HG03354 (cell line): ENCODE measurements around the gene FXYD4.
A peak's percentile ranks its signal among the peaks of the same experiment; 100 is the strongest.
"Not testable (repeated sequence)": the region's sequence is repeated elsewhere in the genome, so short reads cannot be mapped to it uniquely, and the experiment has no call there.

Source experiments
- ATAC-seq: cut with Tn5 transposase; IDR thresholded peaks from one replicate; pipeline ENCODE4 v1.9.1; 2021; ENCODE audit warnings: mild to moderate bottlenecking; ENCODE audit not compliant: unreplicated experiment, poor library complexity, severe bottlenecking

The FXYD4 gene, protein sequence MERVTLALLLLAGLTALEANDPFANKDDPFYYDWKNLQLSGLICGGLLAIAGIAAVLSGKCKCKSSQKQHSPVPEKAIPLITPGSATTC

GRCh38 chr10:43371418-43371817, at the start of gene FXYD4:
FXYD4 (plus strand) TSS chr10:43371636; CDS start chr10:43373747, 2,111 bp downstream.
- ATAC-seq, result no peak

DNA sequence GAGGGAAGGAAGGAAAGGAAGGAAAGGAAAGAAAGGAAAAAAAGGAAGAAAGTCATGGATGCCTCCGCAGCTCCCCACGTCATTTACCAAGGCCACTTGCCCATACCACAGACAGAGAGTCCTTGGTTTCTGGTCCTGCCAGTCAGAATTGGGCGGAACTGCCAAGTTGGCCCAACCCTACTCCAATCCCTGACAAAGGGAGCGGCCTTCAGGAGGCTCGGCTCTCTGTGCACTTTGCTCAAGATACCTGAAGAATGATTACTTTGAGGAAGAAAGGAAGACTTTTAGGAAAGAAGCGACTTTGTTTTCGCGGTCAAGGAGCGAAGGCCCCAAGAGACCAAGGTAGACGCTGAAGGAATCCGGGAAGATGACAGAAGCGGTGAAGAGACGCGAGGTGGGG, 49.1 kb upstream of the FXYD4 start:
- ATAC-seq, result no peak

DNA sequence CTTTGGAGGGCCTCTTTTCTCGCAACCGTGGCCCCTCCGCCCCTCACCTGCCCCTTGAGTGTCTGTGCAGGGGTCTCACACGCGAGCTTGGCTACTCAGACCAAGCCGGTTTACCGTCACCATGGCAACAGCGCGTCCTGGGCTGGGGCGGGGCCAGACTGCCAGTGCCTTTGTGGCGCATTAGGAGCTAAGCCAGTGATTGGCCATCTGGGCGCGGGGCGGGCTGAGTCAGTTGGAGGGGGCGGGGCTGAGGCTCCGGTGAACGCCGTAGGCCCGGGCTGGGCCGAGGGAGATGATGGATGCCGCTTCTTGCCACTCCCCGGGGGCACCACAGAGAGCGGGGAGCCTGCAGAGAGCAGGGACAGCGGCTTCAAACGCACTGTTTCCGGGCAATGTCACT, 48.7 kb upstream of the FXYD4 start:
- peak; percentile 92 for ATAC-seq

DNA sequence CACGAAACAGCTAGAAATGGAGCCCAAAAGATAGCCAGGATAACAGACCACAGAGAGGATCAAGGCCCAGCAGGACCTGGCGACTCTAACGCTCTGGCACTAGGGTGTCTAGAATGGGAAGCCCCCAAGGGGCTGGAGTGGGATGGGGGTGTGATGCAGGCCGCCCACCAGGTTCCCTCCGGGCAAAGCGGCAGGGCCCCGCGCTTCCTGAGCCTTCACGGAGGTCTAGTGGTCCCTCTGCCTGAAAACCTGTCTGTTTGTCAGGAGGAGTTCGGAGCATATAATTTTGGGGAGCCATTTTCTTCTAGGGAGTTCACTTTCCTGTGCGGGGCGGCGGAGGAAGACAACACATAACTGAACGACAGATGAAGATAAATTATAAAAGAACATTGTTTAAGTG, 48.2 kb upstream of the FXYD4 start:
- ATAC-seq, result no peak

GRCh38 chr10:43324876-43325275, 46.6 kb upstream of the FXYD4 start:
- ATAC-seq, result no peak

GRCh38 chr10:43327171-43327570, 44.3 kb upstream of the FXYD4 start:
- no peak for ATAC-seq

DNA sequence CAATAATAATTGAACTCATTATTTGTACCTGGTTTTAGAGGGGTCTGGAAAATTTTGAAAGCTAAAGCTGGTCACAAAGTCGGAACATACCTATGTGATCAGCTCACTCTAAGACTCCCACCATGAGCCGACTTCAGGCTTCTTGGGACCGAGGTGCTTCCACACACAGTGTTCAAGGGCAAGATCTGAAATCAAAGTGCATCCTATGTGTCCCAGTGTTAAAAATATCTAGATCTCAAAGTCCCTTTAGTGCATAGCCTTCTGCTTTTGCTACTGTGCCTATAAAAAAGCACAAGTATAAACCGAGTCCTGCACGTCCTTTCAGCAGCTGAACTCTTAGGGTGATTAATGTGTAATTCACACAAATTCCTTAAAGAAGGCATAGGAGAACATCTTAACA, 43.5 kb upstream of the FXYD4 start:
- ATAC-seq, result no peak

- ATAC-seq, result not testable (repeated sequence)
Observed at GRCh38 chr10:43328810-43329209, 42.6 kb upstream of the FXYD4 start.

- ATAC-seq, result not testable (repeated sequence)
Observed at GRCh38 chr10:43329246-43329885, 42.1 kb upstream of the FXYD4 start.

GRCh38 chr10:43330049-43330823, 41.2 kb upstream of the FXYD4 start:
- not testable (repeated sequence) for ATAC-seq

GRCh38 chr10:43330824-43331127, 40.7 kb upstream of the FXYD4 start:
- not testable (repeated sequence) for ATAC-seq

- ATAC-seq, result no peak
Observed at GRCh38 chr10:43333653-43334052, 37.8 kb upstream of the FXYD4 start.

DNA sequence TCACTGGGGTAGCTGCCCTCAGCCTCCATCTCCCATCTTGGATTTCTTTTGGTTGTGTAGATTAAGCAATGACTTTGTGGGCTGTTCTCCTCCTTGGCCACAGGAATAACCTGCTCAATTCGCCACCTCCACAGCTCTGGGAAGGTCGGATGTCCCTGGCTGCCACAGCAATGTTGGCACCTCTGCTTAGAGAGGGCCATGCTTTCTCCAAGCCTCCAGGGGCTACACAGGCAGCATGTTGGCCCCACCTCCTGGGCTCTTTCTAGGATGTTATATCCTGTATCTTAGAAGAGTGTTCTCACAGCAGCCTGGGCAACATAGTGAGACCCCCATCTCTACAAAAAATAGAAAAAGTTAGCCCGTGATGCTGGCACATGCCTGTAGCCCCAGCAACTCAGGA, 35.4 kb upstream of the FXYD4 start:
- ATAC-seq, result no peak

DNA sequence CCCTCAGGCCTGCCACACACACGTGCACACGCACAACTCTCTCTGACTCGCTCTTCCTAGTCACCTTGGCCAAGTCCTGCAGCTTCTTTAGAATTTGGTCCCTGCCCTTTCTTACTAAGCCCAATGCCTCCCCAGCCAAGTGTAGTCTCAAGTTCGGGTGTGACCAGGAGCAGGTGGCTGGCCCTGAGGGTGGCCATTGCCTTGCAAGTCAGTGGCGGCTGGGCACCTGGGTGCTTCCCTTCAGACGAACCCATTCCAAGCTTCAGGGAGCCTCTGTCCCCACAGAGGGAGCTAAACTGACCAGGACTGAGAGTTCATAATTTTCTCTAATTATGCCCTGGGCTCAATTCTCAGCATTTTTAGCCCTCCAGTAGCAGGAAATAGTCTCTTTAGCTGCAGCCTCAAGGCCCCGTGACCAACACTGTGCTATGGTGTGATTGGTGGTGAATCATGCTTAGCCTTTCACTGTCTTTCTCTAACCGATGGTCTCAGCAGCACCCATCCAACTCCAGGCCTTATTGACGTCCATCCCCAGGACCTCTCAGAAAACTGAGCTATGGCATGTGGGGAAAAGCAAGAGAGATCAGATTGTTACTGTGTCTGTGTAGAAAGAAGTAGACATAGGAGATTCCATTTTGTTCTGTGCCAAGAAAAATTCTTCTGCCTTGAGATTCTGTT, 34.7 kb upstream of the FXYD4 start:
- no peak for ATAC-seq

GRCh38 chr10:43337536-43337935, 33.9 kb upstream of the FXYD4 start:
- not testable (repeated sequence) for ATAC-seq

DNA sequence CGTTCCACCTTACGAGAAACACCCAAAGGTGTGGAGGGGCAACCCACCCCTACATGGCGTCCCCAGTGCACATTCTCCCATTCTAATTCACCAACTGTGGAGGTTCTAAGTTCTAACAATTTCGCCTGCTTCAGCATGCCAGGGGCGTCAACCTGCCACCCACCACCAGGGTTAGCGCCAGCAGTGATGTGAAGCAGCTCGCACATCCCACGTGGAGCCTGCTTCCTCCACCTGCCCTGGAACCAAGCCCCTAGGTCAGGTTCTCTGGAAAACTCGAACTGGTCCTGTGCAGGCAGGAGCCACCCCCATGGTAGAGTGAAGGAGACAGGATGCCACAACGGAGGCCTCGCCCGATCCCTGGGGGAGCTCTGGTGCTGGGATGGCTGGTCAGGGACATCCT, 33.3 kb upstream of the FXYD4 start:
- no peak for ATAC-seq

DNA sequence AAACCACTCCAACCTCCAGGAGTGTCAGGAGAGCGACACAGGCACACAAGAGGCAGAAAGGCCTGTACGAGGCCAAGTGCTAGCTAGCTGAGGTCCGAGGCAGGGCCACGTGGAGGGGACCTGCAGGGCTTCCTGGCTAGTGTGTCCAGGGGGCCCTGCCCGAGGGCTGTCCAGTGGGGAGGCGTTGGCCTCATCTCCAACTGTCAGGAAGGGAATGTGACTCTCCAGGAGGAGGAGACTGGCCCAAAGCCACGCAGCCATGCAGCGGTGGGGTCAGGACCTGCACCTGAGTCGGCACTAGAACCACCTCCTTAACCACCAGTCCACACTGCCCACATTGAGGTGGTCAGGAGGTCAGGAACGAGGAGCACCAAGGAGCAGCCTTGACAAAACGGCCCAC, 32.3 kb upstream of the FXYD4 start:
- no peak for ATAC-seq

DNA sequence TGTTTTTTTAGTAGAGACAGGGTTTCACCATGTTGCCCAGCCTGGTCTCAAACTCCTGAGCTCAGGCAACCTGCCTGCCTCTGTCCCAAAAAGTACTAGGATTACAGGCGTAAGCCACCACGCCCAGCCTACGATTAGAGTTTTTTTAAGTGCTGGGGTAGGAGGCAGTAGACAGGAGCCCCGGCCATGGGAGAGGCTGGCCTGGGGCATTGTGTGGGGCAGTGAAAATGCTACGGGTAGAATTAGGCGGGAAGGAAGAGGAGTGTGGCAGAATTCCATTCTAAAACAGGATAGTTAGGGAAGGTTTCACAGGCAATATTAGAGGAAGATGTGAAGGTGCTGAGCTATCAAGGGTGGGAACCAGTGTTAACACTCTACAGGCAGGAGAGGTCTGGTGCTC, 31.3 kb upstream of the FXYD4 start:
- ATAC-seq, result no peak

- no peak for ATAC-seq
Observed at GRCh38 chr10:43340619-43341018, 30.8 kb upstream of the FXYD4 start.

GRCh38 chr10:43341450-43341849, 30.0 kb upstream of the FXYD4 start:
- ATAC-seq, result no peak
